Superior temporal gyrus (tissue), 1 donor: Measurements from ENCODE around the gene TSGA10.
"Not testable (repeated sequence)": the region's sequence is repeated elsewhere in the genome, so short reads cannot be mapped to it uniquely, and the experiment has no call there.

Source experiments
- DNase-seq: peaks from one replicate; pipeline ENCODE4 v3.0.0-alpha.2; 2016; ENCODE audit errors: extremely low spot score

TSGA10 gene

DNA sequence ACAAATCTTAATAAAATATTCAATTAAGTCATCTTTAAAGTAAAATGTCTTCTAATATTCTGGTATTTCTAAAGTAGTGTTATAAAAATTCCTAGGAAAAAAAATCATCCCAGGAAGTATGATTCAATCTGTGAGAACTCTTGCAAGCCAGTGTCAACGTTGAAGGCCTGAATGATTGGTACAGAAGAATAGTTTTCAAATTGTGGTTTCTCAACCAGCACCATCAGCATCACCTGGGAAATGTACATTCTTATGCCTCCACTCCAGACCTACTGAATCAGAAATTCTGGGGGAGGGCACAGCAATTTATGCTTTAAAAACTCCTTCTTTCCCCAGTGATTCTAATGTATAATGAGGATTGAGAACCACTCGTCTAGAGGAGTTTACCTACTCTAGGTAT lies 75.5 kb downstream of the TSGA10 start:
- DNase-seq = no peak

DNA sequence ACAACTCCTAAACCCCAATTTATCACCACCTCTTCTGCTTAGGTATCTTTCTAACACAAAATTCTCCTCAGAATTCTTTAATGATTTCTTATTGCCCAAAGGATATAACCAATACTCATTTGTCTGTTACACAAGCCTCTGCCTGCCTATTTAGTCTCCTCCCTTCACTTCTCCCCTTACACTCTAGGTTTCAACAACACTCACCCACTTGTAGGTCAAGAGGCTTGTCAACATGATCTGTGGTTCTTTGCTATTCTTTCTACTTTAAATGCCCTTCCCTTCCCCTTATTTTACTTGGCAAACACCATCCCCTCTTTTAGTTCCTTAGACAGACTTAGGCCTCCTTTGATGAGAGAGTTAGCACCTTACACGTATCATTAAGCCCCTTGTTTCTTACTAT lies 82.2 kb downstream of the TSGA10 start:
- no peak for DNase-seq

DNA sequence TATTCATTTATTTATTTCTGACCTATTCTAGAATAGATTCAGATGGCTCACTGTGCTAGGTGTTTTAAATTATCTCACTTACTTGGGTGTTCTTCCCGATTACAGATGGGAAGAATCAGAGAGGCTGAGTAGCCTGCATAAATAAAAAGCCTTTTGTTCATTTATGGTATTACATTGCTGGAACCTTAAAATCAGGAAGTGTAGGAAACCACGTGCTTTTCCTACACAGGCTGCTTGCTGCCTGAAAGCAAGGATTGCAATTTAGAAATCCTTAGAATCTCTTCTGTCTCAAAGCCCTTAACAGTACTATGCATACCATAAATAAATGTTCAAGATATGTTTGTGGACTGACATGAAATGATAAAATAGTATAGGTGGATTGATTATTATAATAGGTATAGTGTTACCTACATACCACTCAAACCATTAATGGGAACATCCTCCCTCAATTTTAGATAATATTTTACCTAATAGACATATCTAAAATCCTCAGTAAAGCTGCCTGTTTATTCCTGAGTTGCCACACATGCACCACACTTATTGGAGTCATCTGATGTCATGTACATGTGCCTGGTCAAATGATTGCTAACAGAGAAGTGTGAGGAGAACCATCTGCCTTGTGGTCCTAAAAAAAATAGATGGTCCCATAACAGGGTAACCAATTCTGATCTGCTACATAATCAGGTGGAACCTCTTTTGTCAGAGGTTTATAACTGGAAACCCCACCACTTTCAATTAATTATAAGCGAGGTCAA lies 86.7 kb downstream of the TSGA10 start:
- peak; percentile 14 for DNase-seq

DNA sequence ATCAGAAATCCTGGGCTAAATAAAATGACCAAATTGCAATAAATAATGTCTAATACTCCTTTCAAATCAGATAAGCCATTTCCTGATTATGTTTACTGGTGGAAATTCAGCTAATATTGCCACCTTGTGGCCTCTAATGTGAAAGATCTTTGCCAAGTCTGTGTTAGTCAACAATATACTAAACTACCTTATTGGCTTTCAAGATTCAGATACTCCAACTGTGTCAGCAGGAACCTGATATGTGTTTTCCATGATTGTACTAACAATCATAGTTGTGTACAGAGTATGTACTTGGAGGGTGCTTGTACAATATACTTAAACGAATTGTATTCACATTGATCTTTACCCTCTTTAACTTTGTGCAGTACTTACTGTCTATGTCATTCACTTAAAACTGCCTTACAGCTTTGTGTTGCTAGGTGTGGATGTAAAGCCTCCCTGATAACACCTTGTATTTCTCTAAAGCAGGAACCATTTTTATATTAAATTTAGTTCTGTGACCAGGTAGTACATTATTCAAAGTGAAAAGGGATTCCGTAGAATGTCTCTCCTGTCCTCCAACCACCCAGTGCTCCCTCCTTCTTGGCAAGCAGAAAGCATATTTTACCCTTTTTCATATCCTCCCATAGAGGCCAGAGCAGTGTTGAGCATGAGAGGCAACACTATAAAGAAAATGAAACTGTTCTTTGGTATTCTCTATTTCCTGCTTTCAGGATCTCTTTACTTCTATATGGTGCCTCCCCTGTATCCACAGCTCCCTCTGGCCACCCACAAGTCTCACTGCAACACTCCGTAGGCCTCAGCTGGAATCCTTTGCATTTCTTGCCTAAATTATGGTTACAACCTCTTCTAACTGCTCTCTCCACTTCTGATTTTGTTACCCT lies 88.4 kb downstream of the TSGA10 start:
- peak; percentile 76 for DNase-seq

DNA sequence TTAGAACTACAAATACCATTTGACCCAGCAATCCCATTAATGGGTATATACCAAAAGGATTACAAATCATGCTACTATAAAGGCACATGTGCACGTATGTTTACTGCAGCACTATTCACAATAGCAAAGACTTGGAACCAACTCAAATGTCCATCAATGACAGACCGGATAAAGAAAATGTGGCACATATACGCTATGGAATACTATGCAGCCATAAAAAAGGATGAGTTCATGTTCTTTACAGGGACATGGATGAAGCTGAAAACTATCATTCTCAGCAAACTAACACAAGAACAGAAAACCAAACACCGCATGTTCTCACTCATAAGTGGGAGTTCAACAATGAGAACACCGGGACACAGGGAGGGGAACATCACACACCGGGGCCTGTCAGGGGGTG lies 105.6 kb downstream of the TSGA10 start:
- not testable (repeated sequence) for DNase-seq

DNA sequence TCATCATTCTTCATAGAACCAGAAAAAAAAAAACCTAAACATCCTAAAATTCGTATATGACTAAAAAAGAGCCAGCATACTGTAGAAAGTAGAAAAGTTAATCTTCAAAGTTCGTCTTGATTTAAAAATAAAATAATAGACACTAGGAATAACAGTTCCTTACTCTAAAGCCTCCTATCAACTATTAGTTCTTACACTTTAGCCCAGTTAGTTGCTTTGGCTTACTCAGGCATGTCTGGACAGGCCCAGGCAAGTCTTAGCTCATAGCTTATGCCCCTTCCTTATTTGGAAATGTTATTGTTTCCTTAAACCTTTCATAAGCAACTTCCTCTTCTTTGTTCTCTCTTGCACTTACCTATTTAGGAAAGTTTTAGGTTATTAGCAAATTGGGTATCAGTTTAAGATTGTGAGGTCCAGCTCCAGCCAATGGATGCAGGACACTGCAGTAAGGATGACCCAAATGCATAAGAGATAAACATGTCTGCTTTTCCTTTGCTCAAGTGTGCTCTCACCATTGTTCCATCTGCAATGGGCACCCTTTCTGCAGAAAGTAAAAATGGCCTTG lies 113.9 kb downstream of the TSGA10 start:
- DNase-seq = not testable (repeated sequence)

DNA sequence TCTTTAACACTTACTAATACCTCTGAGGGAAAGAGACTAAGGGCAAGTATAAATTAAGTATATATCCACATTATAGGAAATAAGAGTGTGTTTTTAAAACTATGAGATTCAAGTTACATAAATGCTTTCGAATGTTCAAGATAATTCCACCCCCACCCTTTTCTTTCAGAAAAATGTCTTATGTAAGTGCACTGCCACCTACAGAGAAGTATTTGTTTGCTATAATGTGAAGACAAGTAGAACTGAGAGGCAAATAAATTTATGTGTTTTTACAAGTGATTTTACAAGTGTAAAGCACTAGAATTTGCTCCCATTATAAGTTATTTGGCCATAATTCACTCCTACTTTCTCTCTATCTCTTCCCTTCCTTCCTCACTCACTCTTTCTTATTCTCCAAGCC lies 118.8 kb downstream of the TSGA10 start:
- DNase-seq = no peak

DNA sequence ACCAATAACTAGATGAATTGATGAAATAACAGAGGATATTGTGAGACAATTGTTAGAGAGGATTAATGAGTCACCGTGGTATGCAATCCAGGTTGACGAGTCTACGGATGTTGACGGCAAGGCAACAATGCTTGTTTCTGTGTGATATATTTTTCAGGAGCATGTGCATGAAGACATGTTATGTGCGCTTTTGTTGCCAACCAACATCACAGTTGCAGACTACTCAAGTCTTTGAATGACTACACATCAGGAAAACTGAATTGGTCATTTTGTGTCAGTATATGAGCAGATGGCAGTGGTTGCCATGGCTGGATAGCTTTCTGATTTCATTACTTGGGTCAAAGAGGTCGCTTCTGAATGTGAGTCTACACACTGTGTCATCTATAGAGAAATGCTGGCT lies 122.0 kb downstream of the TSGA10 start:
- DNase-seq = no peak

DNA sequence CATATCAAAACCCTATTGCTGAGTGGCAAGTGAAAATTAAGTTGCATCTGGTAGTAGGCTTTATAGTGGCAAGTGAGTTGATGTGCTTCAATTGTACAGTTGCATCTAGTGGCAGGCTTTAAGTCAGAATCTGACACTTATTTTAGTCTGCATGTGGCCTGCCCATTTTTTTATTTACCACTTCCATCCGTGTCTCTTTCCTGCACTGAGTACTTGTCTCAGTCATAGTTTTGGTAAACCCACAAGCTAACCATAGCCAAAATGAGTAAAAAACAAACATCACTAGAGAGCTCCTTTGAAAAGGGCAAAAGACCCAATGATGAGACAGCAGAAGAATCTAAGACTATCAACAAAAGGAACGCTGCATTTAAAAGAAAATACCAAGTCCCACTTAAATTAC lies 122.7 kb downstream of the TSGA10 start:
- DNase-seq = no peak

DNA sequence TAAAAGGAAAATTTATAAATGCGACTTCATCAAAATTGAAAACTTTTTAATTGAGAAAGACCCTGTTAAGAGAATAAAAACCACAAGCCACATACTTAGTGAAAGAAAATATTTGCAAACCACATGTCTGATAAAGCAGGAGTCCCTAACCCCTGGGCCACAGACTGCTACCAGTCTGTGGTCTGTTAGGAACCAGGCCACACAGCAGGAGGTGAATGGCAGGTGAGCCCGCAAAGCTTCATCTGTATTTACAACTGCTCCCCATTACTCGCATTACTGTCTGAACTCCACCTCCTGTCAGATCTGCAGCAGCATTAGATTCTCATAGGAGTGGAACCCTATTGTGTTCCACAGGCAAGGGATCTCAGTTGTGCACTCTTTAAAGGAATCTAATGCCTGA lies 123.3 kb downstream of the TSGA10 start:
- DNase-seq = no peak

DNA sequence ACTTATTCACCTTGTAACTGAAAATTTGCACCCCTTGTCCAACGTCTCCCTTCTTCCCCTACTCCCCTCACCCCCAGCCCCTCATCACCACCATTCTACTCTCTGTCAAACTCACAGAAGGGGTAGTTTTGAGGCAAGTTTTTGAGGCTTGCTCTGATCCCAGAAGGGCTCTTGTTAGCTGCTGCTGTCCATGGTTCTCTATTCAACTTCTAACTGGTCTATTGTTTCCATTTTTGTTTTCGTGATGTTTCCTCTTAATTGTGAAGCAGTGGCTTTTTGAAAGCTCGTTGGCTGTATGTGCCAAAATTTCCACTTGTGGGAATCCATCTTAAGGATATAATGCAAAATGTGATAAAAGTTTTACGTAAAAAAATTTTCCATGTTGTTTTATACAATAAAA lies 126.2 kb downstream of the TSGA10 start:
- no peak for DNase-seq

DNA sequence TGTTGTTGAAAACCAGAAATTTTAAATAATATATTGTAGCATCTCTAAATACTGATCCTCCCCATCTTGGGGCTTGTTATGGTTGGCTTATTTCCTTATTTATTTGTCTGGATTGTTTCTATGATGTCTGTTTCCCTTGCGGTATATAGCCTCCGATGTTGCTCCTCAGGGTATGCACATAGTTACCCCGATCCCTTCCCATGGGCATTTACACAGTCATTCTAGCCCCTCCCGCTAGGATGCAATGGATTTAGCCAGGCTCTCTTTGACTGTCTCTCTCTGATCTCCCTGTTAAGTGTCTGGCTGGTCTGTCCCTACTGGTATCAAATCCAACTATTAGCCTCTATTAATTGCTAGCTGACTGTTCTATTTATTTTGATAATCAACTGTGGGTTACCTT lies 126.9 kb downstream of the TSGA10 start:
- no peak for DNase-seq

DNA sequence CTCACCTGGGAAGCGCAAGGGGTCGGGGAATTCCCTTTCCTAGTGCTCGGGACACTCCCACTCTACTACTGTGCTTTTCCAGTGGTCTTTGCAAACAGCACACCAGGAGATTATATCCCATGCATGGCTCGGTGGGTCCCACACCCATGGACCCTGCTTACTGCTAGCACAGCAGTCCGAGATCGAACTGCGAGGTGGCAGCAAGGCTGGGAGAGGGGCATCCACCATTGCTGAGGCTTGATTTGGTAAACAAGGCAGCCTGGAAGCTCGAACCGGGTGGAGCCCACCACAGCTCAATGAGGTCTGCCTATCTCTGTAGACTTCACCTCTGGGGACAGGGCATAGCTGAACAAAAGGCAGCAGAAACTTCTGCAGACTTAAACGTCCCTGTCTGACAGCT lies 154.0 kb downstream of the TSGA10 start:
- no peak for DNase-seq

DNA sequence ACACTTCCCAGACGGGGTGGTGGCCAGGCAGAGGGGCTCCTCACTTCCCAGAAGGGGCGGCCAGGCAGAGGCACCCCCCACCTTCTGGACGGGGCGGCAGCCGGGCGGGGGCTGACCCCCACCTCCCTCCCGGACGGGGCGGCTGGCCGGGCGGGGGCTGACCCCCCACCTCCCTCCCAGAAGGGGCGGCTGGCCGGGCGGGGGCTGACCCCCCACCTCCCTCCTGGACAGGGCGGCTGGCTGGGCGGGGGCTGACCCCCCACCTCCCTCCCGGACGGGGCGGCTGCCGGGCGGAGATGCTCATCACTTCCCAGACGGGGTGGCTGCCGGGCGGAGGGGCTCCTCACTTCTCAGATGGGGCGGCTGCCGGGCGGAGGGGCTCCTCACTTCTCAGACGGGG lies 166.0 kb downstream of the TSGA10 start:
- not testable (repeated sequence) for DNase-seq

DNA sequence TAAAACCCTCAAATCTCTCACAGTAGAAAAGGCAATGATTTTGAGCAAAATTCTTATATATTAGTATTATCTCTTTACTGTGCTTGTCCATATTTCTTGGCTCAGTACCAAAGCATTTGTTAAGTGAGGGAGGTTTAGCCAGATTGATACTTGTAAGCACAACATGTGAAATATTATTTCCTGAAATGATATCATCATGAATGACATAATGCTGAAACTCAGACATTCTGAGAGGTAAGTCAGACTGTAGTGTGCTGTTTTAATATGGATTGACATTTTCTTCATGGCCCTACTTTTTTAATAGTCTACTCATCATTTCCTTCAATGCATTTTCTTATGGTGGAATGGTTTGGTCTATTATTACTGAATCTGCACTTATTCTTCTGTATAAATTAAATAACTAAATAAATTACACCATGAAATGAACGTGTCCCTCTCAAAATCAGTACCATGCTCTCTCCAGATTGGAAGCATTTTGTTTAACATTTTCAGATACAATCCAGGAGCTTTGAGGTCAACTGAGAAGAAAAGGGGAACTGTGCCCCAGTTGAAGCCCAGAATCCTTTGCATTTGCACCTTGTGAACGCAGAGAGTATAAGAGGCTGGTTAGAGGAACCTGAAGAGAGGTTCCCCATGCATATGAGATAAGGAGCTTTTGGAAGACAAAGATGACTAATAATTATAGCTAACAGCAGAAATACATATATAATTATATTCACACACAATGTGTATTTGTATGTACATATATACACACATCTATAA lies 168.7 kb downstream of the TSGA10 start:
- DNase-seq = no peak

DNA sequence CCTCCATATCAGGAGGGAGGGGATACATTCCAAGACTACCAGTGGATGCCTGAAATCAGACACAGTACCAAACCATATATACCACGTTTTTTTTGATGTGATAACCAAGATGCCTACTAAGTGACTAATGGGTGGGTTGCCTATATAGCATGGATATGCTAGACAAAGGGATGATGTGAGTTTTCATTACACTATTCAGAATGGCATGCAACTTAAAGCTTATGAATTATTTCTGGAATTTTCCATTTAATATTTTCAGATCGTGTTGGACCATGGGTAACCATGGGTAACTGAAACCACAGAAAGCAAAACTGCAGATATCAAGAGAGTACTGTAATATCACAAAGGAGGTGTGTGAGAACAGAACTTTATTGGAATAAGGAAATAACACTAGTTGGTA lies 179.1 kb downstream of the TSGA10 start:
- no peak for DNase-seq

DNA sequence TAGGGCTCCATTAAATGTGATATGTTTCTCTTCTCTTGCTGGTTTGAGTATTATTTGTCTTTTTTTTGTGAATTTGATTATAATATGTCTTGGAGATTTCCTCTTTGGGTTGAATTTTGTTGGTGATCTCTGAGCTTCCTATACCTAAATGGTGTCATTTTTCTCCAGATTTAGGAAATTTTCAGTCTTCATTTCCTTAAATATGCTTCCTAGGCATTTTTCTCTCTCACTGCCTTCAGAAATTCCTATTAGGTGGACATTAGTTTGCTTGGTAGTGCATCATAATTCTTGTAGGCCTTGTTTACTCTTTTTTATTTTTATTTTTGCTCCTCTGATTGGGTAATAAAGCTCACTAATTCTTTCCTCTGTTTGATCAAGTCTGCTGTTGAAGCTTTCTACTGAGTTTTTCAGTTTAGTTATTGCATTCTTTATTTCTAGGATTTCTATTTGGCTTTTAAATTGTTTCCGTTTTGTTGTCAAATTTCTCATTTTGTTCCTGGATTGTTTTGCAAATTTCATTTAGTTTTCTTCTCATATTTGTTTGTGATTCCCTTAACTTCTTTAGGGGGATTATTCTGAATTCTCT lies 182.1 kb downstream of the TSGA10 start:
- DNase-seq = no peak

DNA sequence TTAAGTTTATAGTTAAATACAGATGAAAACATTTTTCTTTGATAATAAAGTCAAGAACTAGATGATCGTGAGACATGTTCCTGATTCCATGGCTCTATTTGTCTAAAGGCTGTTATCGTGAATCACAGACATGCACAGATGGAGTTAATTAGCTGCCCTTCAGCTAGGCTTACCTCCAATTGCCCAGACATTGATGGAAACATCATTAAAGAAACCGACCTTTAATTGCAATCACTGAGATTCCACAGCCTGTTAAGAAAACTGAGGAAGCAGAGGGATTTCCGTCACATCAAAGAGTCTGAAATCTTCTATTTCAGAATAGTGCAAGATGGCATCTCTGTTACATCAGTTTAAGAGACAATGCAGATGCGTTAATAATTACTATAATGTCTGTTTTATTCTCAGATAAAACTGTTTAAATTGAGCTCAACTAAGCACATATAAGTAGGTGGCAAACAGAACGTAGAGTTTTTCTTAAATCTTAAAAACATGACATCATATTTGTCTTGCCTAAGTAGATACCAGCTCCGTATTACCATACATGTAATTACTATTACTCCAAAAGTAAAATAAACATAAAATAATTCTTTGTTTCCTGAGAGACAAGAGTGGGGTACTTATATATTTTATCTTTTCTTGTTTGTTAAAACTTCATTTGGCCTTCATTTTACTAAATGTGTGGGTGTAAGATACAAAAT lies 194.8 kb downstream of the TSGA10 start:
- DNase-seq = no peak

DNA sequence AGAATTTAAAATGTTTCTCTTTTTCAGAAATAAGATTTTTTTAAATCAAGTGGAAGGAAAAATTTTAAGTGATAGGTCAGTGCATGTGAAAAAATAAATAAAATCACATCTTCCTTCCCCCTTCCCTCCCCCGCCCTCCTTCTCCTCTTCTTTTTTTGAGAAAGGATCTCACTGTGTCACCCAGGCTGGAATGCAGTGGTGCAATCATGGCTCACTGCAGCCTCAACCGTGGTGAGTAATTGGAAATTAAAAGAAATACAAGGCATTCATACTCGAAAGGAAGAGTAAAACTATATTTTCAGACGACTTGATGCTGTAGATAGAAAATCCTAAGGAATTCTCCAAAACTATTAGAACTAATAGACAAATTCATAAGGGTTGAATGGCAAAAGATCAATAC lies 201.8 kb downstream of the TSGA10 start:
- no peak for DNase-seq

DNA sequence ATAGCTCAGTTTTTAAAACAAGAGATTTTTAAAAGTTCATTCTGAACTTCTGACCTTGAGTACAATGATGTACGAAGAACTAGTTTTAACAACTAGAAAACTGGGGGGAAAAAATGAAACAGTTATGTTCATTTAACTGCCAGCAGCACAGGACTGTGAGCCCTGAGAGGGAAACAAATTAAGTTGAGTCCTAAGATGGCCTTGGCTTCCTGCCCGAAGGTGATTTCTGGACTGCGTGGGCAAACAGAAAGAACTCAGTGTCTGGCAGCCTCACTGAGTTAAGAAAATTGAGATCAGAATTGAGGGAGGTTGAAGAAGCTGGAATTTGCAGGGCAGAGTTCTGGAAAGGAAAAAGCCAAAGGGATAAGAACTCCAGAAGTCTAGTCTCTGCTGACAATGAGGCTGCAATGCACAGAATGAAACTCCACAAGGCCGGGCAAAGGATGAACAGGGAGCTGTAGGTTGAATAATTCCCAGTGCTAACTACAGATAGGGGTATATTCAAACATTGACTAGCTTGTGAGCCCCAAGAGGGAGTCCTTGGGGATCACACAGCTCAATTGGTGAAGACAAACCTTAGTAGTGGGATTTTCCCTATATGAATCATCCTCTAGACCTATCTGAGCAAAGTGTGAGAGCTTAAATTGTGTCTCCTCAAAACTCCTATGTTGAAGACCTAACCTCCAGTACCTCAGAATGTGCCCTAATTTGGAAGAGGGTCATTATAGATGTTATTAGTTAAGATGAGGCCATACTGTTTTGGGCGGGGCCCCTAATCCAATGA lies 205.6 kb downstream of the TSGA10 start:
- DNase-seq = no peak
